B cell (primary cell): Measurements from ENCODE around the gene IL4R.

Source experiments
- CTCF ChIP-seq: fragments of 200-600 bp; IDR thresholded peaks from one replicate; pipeline ENCODE4 v1.8.0; 2022; ENCODE audit warnings: antibody characterized with exemption, mild to moderate bottlenecking
- EZH2 ChIP-seq: IDR thresholded peaks from 2 replicates; pipeline ENCODE4 v1.6.1; 2012; ENCODE audit warnings: borderline replicate concordance, low read depth, mild to moderate bottlenecking, moderate library complexity, low read length; ENCODE audit not compliant: insufficient read depth, poor library complexity, severe bottlenecking

GRCh38 chr16:27291106-27291505, 22.7 kb upstream of the IL4R start:
- no peak for TF ChIP-seq CTCF
- TF ChIP-seq EZH2, result no peak
